GM12872 (cell line): ENCODE results near the gene PLA2G6.

Experiments used
- CTCF ChIP-seq: IDR thresholded peaks from 3 replicates; pipeline ENCODE4 v1.5.1; 2011; ENCODE audit warnings: low read depth, mild to moderate bottlenecking, low read length, moderate library complexity; ENCODE audit not compliant: insufficient read depth

PLA2G6 gene

GRCh38 chr22:38068641-38069371, 112.8 kb downstream of the PLA2G6 start:
- no peak for TF ChIP-seq CTCF

DNA sequence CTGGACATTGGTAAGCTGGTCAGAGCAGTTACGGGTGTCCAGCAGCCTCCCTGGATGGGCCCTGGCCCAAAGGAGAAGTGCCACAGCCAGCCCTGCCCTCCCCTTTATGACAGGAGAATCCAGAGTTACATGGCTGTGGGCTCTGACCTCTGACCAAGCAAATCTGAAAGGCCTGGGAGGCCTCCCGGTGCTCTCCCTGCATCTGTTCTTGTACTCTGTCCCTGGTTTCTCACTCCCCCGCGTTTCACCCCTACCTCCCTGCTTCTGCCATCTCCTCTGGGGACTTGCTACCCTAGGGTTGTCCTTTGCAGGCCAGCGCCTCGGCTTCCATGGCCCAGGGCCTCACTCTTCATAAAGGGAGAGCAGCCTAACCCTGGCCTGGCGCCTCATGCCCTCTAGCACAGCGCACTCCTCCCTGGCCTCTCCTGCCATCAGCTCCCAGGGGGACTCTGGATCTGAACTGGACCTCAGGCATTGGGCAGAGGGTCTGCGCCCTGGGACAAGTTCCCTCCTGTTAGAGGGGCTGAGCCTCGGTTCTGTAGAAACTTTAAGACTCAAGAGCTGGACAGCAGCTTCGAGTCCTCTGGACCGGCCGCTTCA, 113.8 kb downstream of the PLA2G6 start:
- no peak for TF ChIP-seq CTCF

GRCh38 chr22:38067028-38067415, 114.6 kb downstream of the PLA2G6 start:
- no peak for TF ChIP-seq CTCF

- no peak for TF ChIP-seq CTCF
These were observed 115.1 kb downstream of the PLA2G6 start for GRCh38 chr22:38066381-38067027.

GRCh38 chr22:38065539-38065938, 116.1 kb downstream of the PLA2G6 start:
- TF ChIP-seq CTCF: no peak

GRCh38 chr22:38062791-38063190, 118.8 kb downstream of the PLA2G6 start:
- no peak for TF ChIP-seq CTCF
